HG03432 (cell line): ENCODE results near the gene CPSF2.
"Not testable (repeated sequence)": the region's sequence is repeated elsewhere in the genome, so short reads cannot be mapped to it uniquely, and the experiment has no call there.

Source experiments
- ATAC-seq: cut with Tn5 transposase; IDR thresholded peaks from one replicate; pipeline ENCODE4 v1.9.1; 2021; ENCODE audit warnings: mild to moderate bottlenecking, moderate library complexity; ENCODE audit not compliant: unreplicated experiment

The CPSF2 gene

GRCh38 chr14:92154283-92154942 lies 32.6 kb downstream of the CPSF2 start:
- ATAC-seq, result no peak

GRCh38 chr14:92160619-92161018 lies 38.9 kb downstream of the CPSF2 start:
- ATAC-seq, result no peak

GRCh38 chr14:92161521-92161920 lies 39.8 kb downstream of the CPSF2 start:
- no peak for ATAC-seq

- no peak for ATAC-seq
Observed at GRCh38 chr14:92164958-92165357, 43.2 kb downstream of the CPSF2 start.

GRCh38 chr14:92173668-92174067 lies 51.9 kb downstream of the CPSF2 start:
- ATAC-seq, result no peak

- ATAC-seq, result no peak
Observed at GRCh38 chr14:92175811-92176210, 54.0 kb downstream of the CPSF2 start.

- no peak for ATAC-seq
Observed at GRCh38 chr14:92176476-92176875, 54.7 kb downstream of the CPSF2 start.

- ATAC-seq, result not testable (repeated sequence)
Observed at GRCh38 chr14:92179178-92179577, 57.4 kb downstream of the CPSF2 start.

- no peak for ATAC-seq
Observed at GRCh38 chr14:92185559-92185958, 63.8 kb downstream of the CPSF2 start.

- not testable (repeated sequence) for ATAC-seq
Observed at GRCh38 chr14:92187616-92188015, 65.8 kb downstream of the CPSF2 start.

- no peak for ATAC-seq
Observed at GRCh38 chr14:92190768-92191167, 69.0 kb downstream of the CPSF2 start.

- ATAC-seq, result no peak
Observed at GRCh38 chr14:92198804-92199203, 77.0 kb downstream of the CPSF2 start.

GRCh38 chr14:92199763-92200162 lies 78.0 kb downstream of the CPSF2 start:
- no peak for ATAC-seq

- ATAC-seq, result no peak
Observed at GRCh38 chr14:92203116-92203515, 81.3 kb downstream of the CPSF2 start.

- ATAC-seq, result no peak
Observed at GRCh38 chr14:92204792-92205191, 83.0 kb downstream of the CPSF2 start.

- ATAC-seq, result no peak
Observed at GRCh38 chr14:92207012-92207927, 85.5 kb downstream of the CPSF2 start.

GRCh38 chr14:92207928-92208265 lies 86.1 kb downstream of the CPSF2 start:
- ATAC-seq, result no peak

- no peak for ATAC-seq
Observed at GRCh38 chr14:92209141-92209540, 87.4 kb downstream of the CPSF2 start.

- ATAC-seq, result not testable (repeated sequence)
Observed at GRCh38 chr14:92213125-92213524, 91.4 kb downstream of the CPSF2 start.

GRCh38 chr14:92215579-92215978 lies 93.8 kb downstream of the CPSF2 start:
- no peak for ATAC-seq

- ATAC-seq, result no peak
Observed at GRCh38 chr14:92217936-92218335, 96.2 kb downstream of the CPSF2 start.
